ENCODE measurements around the gene VPS8.

Gene VPS8, protein sequence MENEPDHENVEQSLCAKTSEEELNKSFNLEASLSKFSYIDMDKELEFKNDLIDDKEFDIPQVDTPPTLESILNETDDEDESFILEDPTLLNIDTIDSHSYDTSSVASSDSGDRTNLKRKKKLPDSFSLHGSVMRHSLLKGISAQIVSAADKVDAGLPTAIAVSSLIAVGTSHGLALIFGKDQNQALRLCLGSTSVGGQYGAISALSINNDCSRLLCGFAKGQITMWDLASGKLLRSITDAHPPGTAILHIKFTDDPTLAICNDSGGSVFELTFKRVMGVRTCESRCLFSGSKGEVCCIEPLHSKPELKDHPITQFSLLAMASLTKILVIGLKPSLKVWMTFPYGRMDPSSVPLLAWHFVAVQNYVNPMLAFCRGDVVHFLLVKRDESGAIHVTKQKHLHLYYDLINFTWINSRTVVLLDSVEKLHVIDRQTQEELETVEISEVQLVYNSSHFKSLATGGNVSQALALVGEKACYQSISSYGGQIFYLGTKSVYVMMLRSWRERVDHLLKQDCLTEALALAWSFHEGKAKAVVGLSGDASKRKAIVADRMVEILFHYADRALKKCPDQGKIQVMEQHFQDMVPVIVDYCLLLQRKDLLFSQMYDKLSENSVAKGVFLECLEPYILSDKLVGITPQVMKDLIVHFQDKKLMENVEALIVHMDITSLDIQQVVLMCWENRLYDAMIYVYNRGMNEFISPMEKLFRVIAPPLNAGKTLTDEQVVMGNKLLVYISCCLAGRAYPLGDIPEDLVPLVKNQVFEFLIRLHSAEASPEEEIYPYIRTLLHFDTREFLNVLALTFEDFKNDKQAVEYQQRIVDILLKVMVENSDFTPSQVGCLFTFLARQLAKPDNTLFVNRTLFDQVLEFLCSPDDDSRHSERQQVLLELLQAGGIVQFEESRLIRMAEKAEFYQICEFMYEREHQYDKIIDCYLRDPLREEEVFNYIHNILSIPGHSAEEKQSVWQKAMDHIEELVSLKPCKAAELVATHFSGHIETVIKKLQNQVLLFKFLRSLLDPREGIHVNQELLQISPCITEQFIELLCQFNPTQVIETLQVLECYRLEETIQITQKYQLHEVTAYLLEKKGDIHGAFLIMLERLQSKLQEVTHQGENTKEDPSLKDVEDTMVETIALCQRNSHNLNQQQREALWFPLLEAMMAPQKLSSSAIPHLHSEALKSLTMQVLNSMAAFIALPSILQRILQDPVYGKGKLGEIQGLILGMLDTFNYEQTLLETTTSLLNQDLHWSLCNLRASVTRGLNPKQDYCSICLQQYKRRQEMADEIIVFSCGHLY (N-terminal part only)

DNA sequence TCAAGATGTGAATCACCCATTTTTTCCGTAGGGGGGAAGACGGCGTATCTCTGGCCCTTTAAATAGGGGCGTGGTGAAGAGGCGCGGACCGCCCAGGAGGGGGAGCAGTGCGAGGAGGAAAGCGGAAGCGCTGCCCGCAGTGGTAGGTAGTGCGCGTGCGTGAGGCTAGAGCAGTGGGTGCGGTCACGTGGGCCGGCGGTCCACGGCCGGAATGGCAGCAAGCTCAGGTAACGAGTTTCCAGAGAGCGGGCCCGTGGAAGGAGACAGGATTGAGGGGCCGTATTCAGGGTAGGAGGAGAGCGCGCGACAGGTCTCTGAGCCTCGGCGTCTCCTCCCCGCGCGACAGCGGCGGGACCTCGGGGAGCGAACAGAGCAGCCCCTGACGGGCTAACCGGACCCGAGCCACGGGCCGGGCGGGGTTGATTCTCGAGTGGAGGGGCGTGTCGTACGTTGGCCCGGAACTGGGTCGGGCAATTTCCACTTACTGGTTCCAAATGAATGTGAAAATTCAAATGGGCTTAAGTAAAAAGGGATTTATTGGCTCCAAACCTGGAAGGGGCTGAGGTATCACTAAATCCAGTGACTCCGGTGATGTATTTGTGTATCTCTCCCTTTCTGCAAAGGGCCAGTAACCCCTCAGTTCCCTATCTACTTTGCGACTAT, at the start of gene VPS8:
Gene VPS8, plus strand, starts transcription at position 168 of the 663 bp plus-strand sequence. CDS start 12,467 bp downstream, outside the sequence.
- DNase-seq = peak; percentile 97

DNA sequence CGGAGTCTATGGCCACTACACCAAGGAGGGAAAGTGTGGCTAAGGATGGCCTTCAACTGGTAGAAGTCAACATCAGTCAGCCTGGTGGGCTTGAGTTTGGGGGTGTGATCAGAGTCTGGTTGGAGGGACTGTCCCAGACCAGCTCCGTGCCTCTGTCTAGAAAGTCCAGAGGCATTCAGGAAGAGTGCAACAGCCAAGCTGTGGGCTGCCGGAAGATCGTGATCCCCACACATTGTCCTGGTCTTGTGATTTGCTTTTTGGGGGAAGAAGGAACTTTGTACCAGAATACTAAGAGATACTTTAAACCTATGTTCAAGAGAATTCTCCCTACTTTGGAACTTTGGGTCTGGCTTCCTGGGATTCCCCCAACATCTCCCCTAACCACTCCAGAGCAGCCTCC, 47.8 kb upstream of the VPS8 start:
- no peak for DNase-seq

DNA sequence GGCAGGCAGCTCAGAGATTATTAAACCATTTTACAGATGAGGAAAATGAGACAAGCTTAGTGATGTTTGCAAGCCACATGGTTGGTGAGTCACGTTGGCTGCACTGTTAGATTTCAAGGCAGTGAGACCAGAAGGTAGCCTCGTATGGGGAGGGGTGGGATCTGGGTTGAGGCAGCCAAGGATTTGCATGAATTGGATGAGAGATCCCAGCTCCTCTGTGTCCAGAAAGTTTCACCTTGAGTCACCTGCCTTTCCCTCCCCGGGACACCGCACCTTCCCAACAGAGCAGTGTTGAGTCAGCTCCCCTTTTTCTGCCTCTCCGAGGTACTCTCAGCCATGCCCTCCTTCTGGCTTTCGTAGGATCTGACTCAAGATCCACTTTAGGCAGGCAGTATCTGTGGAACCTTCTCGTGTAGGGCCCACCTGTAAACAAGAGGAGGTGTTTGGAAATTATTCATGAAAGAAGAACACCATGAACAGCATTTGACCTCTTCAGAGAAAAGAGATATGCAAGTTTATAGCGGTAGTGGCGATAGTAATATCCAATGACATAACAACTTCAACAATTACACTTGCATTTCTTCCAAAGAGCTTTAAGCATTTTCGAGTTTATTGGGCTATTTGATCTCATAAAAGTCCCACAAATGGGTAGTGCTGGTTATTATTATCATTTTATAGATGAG, 46.8 kb upstream of the VPS8 start:
- DNase-seq = no peak

DNA sequence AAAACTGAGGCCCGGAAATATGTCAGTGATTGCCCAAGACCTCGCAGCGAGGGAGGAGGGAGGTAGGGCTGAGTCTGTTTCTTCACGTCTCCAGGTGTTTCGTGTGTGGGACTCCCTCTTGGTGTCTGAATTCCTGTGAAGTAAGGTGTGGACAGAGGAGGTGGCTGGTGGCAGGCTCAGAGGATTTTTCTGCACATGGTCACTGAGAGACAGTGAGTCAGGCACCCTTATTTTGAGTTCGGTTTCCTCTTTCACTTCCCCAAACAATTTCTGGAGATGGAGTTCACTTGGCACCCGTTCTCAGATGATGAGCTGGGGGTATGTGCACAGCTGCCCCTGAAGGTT, 46.3 kb upstream of the VPS8 start:
- DNase-seq = no peak

DNA sequence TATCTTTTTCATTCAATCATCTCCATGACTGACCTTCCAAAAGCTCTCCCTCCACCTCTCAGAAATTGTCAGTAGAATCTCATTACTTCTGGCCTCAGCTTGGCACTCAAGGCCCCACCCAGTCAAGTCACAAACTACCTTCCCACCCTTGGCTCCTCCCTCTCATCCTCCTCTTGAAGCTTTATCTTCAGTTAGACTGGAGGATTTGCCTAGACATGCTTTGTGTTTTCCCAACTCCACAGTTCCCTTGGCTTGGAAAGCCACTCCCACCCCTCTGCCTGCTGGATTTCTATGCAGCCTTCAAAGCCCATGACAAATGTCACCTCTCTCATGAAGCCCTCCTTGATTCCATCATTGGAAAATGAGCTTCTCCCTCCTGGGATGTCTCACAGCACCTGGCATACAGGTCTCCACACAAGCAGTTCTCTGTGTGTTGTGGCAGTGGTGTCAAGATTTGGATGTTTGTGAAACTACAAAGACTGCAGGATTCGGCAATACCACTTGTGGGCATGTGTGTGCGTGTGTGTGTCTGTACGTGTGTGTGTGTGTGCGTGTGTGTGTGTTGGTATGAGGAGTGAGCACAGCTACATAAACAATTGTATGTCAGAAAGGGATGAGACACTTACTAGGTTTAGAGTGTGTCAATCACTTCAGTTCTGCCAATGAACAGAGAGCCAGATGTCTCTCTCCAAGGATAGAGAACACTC, 45.3 kb upstream of the VPS8 start:
- DNase-seq = no peak

DNA sequence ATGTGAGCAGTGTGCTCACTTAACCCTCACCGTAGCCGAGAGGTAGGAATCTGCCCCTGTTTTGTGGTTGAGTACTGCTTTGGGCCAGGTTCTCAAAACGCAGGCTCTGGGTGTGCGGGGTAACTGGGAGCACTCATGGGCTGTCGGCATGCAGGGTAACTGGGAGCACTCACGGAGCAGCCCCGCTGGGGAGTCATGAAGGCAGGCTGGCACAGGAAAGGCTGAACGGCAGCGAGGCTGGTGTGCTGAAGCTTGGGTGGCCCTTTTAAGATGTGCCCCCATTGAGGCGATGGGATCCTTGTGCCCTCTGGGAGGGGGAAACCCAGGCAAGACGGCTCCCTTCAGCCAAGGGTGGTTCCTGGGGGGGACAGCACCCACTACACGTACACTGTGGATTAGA, 44.6 kb upstream of the VPS8 start:
- no peak for DNase-seq

DNA sequence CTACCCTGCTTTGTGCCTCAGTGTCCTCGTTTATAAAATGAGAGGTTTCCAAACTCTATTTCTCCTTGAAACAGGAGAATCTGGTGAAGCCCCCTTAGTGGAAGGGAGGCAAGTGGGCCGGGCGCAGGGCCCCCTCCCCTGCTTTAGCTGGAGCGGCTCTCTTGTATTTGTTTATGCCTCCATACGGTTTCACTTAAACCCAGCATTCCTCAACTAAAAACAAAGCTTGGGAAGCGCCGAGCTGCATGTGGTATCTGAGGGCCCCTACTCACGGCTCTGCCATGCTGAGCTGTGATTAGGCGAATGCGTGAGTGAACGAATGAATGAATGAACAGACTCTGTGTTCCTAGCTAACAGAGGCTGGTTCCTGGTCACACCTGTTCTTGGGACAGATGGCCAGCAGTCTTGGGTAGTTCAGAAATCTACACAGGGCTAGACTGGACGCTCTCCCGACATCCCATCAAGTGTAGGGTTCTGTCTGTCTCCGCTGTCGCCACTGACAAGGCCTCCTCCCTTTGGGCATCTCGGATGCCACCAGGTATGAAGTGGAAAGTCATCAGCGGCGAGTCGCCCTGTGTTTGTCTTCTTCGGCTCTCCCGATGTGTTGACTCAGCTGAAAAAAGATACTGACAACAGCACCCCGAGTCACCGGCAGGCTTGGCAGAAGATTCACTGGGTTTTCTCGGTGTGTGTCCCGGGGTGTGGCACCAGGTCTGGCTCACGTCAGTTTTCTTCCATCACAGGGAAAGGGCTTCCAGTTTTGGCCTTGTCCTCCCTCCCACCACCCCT, 42.4 kb upstream of the VPS8 start:
- DNase-seq = no peak

DNA sequence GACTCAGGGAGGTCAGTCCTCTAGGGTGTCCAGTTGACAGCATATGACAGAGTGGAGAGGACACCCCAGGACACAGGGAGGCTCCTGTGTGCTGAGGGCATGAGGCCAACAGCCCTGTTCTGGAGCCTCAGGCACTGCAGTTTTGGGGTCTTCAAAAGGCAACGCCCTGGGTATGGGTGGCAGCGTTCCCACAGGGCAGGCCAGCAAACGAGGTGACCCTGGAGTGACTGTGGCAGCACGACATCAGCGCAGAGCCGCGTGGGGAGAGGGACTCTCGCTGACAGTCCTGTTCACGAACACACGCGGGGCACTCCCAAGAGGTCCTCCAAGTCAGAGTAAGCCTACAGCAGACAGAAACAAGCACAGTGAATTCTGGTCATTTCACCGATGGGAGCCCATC, 41.4 kb upstream of the VPS8 start:
- no peak for DNase-seq

DNA sequence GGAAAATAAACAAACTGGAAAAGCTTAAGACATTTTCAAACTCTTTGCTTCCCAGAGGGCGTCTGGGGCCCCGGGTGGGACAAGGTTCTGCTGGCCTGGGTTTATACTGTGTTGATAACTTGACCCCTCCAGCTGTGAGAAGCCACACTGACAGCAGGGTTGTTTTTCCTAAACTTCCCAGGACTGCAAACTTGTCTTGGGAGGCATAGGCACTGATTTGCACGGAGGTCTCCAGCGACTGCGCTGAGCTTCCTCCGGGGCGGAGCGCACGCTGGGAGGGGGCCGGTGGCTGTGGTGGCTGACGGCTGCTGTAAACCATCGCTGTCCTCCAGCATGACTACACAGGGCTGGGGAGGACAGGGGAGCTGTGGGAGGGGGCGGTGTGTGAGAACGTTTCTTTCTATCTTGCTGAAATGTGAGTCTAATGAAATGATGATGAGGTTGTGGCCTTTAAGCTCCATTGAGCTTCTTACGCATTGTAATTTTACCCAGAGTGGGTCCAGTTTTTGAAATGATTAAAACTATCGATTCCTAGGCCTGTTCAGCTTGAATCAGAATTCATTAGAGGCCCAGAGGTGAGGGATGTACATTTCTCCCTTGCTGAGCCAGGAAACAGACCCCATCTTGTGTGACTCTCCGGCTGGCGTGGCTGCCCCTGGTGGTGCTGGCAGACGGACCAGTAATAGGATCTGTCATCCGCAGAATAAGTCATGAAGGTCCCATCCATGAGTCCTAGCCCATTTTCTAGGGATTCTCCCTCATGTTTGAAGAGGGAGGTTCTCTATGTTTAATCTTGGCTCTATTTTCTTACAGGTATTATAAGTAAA, 40.5 kb upstream of the VPS8 start:
- no peak for DNase-seq

DNA sequence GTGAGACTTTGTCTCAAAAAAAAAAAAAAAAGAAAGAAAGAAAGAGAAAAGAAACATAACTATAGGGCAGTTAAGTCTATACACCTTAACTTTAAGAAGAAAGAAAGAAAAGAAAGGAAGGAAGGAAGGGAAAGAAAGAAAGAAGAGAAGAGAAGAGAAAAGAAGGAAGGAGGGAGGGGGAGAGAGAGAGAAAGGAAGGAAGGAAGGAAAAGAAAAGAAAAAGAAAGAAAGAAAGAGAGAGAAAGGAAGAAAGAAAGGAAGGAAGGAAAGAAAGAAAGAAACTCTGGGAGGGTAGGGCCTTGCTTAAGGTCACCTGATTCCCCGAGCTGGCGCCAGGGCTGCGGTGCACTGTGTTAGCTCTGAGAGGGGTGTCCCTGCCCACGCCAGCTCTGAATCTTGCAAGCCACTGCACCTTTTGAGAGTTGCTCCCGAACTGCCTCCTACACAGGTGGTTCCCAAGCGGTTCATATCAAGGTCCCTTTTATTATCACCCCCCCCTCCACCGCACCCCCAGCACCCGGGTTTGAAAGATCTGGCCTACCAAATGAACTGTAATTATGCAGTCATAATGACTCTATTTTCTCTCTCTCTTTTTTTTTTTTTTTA, 39.2 kb upstream of the VPS8 start:
- no peak for DNase-seq

DNA sequence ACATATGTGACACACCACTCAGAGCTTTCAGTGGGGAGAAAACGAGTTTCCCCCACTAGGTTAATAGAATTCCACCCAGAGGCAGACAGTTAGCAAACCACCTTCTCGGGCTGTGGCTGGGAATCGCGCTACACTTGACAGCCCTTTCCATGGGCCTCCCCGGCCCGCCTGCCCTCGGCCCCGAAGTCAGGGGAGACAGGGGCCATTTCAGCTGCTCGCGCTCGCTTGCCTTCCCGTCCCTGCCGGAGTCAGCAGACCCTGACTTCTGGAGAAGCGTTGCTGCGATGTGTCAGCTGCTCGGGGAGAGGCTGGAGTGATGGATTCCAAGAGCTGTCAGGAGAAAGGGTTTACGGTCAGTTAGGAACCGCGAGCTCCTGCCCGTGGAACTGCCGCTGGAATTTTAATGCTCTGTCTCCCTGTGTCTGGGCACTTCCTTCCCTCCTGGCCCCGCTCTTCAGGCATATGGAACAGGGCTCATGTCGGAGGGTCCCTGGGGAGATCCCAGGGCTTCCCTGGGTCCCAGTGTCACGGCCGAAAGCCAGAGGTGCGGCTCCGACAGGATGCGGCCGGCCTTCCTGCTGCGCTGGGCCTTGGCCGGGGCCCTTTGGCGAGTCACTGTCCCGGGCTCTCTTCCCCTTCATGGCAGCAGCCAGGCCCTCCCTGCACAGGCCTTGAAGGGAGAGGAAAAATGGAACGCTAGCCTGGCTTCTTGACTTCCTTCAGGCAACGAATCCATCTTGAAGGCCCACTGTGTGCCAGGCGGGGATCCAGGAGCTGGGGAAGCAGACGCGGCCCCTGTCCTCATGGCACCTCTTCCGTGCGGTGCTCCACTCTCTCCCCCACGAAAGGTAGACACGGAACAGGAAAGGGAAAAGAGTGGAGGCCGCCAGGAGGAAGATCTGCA, 38.4 kb upstream of the VPS8 start:
- DNase-seq = no peak

DNA sequence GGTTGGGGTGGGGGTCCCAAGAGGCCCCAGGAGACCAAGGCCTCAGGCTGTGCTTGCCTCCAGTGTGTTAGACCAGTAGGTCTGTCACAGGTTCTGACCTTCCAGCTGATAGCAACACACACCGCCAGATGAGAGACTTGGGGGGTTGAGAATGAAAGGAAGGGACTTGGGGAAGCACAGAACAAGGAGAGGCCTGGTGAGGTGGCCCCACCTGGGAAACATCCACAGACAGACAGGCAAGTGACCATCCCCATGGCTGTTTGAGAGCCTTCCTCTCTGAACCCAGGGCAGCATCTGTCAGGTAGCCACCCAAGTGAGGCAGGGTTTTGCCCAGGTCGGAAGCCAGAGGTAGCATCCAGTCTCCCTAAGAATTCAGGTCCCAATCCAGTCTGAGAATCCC, 35.0 kb upstream of the VPS8 start:
- no peak for DNase-seq

DNA sequence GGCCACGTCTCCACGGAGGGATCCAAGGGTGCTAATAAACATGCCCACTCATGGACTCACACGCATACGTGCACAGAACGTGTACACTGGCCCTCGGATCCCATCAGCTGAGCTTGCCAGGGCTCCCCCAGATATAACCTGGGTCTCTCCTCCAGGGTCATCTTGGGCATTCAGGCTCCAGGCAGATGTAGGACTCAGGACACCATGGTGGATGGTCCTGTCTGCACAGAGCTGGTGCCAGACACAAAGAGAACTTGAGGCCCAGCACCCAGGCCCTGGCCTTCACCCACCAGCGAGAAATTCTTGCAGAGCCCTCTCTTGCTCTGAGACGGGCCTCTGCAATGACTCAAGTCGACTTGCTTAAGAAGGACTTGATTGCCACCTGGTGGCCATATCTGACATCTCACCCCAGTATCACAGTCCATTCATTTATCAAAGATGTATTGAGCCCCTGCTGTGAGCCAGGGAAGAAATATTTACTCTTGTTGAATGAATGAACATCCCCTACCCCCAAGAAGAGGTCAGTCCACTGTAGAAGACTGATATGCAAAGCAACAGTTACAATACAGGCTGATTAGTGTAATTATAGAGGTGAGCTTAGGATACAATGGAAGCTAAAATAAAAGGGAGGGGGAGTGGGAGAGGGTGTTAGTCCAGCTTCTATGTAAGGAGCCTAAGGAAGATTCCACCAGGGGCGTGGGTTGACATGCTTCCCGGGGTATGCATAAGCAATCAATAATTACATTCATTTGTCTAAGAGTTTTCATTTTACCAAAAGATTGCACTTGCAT, 34.2 kb upstream of the VPS8 start:
- peak; percentile 84 for DNase-seq

DNA sequence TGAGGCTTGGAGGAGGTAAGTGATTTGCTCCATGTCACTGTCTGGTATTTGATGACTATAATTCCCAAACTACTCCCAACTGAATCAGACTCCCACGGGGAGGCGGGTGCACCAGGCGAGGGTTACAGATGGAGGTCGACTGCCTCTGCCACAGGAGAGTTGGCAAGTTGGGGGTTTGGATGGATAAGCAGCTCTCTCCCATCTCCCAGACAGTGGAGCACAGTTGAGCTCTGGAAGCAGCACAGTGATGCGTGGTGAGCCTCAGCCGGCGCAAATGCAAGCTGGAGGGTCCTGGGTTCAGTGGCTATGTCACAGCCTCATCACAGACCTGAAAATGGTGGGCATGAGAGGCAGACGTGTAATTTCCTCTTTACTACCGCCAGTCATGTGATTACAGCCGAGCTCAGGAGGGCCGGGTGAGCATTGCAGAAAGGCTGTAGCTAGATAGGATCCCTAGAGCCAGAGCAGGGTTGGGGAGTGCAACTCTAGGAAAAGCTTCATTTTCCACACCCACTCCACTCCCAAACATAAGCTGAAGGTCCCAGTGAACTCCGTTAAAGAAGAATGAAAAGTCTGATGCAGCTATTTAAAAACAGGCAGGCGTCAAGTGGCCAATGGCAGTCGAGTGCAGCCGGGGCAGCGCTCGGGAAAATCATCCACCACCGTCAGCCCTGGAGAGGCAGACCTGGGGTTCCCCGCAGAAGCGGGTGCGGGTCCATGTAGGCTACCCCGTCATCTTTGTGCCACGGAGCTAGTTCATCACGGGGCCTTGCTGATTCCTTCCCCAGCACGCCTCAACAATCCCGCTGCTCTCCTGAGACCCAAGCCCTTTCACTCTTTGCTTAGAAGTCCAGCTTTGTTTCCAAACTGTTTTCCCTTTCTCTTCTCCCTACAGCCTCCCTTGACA, 33.3 kb upstream of the VPS8 start:
- DNase-seq = no peak

DNA sequence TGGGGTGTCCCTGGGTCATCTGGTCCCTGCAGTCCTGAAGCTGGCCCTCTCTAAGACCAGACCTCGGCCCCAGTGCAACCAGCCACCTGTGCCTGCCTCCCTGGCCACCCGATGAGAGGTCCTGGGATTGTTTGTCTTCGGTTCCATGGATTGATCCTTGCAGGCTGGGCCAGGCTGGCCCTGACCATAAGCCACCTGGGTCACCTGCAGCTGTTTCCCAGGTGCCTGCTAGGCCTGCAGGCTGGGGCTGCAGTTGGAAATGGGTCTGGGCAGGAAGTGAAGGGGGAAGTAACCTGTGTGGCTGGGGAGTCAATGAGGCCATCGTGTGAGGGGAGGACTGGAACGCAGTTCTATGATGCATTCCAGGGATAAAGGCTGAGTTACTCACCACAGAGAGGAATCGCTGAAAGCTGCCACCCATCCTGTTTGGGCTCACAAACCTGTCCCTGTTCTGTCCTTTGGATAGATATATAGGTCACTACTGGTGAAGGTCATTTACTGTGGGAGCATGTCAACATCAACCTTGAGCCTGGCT, 30.9 kb upstream of the VPS8 start:
- DNase-seq = no peak

DNA sequence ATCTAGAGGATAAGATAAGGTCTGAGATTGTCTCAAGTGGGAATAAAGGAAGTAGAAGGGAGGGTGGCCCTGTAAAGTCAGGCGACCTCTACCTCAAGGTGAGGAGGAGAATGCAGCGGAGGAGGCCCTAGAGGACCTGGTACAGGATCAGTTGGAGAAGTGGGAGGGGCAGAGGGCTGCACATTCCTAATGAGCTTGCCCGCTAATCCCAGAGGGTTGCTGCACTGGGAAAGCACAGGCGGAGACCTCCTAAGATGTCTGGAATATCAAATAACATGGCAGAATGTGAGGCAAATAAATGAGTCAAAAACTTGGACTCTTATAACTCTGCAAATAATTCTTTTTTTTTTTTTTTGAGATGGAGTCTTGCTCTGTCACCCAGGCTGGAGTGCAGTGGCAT, 30.2 kb upstream of the VPS8 start:
- DNase-seq = no peak
